GM12892 (cell line): ENCODE measurements around the gene KDM6A.

Source experiments
- POLR2AphosphoS5 ChIP-seq: IDR thresholded peaks from 2 replicates; pipeline ENCODE4 v1.6.1; 2011; ENCODE audit warnings: low read depth, low read length, control low read depth
- TAF1 ChIP-seq: IDR thresholded peaks from 2 replicates; pipeline ENCODE4 v1.6.1; 2011; ENCODE audit warnings: low read depth, mild to moderate bottlenecking, control low read depth, low read length, borderline replicate concordance

- TF ChIP-seq POLR2AphosphoS5 (no peak), TAF1 (no peak)
Observed at GRCh38 chrX:44997888-44998287, 124.9 kb downstream of the KDM6A start.
